GM18508 (cell line): Measurements from ENCODE around the gene OR4D2.

ENCODE experiments used
- ATAC-seq: cut with Tn5 transposase; IDR thresholded peaks from one replicate; pipeline ENCODE4 v1.9.1; 2021; ENCODE audit warnings: moderate number of reproducible peaks; ENCODE audit not compliant: insufficient read depth, unreplicated experiment

The OR4D2 gene

DNA sequence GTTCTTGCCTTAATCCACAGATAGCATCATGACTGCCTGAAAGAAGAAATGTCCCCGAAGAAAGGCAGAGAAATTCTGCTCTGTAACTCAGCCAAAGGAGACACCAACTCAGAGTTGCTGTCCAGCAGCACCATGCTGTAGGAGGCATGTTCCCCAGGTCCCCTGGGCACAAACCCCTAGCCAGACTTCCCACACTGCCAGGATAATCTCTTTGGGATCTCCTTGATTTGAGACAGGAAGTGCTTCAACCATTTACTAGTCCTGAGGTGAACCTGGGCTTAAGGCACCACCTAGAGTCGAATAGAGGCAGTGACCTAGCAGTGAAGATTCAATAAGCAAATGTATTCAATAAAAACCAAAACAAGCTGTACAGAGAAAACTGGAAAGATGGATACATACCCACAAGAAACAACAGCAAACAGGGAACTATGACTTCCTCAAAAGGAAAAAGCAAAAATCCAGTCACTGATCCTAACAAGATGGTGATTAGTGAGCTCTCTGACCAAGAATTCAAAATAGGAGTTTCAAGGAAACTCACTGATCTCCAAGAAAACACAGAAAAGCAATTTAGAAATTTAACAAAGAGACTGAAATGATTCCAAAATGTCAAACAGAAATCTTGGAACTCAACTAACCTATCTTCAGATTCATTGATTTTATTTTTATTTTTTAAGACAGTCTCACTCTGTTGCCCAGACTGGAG, 5.7 kb downstream of the OR4D2 start:
- ATAC-seq: no peak

DNA sequence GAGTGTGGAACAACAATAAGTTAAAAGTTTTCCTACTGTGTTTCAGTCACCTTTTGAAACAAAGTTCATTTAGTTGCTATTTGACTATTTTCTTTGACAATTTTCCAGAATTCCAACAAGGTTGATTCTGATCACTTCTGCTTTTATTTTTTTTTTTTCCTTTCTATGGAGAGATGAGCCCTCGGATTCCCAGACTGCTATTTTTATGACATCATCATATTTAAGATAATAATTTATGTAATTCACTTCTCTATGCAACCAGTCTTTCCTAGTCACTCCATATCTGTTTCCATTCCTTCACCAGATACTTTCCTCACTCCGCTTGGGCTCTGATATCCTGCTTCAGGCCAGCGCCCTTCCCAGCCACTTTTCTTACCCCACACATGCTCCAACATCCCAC, 8.1 kb downstream of the OR4D2 start:
- no peak for ATAC-seq

DNA sequence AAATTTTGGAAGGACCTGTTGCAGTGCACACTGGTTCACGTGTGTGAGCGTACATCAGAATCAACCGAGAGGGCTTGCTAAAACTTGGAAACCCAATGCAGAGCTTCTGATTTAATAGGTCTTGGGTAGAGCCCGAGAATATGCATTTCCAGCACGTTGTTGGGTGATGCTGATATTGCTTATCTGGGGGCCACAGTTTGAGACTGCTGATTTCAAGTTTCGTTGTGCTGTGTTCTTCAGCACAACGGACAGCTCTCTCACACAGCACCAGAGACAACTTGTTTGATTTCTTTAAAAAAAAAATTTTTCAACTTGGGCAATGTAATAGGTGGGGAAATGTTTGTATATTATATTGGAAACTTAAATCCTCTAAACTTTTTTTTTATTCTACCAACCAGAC, 9.4 kb downstream of the OR4D2 start:
- ATAC-seq: no peak

DNA sequence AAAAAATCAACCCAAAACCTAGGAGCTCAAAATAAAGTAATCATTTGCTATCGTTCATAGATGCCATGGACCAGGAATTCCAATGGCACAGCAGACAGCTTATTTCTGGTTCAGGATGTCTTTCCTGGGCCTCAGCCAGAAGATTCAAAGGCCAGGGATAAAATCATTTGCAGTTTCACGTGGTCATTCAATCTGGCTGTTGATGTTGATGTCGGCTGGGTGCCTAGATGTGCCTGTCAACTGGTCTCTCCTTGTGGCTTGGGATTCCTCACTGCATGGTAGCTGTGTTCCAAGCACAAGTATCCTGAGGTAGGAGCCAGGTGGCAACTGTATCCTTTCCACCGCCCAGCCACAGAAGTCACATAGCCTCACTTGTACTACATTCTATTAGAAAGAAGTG, 15.0 kb downstream of the OR4D2 start:
- no peak for ATAC-seq

DNA sequence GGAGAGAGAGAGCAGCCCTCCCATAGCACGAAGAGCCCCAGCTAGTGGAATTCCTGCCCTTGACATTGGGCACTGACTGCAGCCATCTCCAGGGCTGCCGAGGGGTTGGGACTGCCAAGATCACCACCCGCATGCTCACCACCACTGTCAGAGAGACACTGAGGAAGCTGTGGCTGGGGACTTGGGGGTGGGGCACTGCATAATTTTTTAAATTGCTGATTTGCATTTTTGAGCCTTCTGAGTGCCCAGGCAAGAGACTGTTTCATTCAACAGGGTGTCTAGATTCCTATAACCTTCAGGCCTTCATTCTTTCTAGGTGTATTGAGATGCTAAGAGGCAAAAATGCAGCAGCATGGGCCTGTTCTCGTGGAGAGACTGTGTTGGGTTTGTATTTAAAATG, 16.7 kb downstream of the OR4D2 start:
- no peak for ATAC-seq

DNA sequence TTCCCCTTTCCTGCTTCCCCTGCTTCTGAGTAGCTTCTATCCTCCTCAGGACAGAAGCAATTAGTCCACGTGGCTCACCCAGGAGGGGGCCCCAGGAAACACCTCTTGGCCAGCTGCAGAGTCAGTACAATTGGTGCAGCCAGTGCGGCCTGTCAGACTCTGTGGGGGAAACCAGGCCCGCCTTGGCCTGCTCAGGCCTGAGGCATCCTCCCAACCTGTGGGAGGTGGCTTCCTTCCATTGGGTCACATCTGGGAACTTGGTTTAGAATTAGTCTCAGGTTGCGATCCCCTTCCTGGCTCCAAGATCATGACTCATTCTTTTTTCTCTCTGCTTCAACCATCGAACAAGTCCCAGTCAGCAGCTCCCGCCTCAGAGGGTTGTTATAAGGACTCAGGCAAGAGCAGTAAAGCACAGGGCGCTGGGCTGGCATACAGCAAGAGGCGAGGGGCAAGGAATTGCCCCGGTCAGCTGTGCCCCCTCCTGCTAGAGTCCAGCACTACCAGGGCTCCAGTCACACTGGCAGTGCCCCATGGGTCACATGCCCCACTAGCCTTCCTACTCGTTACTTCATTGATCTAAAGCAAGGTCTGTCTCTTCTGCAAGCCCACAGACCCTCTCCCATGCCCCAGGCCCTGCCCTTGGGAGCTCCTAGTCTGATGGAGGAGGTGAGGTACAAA, 17.7 kb downstream of the OR4D2 start:
- ATAC-seq: no peak

DNA sequence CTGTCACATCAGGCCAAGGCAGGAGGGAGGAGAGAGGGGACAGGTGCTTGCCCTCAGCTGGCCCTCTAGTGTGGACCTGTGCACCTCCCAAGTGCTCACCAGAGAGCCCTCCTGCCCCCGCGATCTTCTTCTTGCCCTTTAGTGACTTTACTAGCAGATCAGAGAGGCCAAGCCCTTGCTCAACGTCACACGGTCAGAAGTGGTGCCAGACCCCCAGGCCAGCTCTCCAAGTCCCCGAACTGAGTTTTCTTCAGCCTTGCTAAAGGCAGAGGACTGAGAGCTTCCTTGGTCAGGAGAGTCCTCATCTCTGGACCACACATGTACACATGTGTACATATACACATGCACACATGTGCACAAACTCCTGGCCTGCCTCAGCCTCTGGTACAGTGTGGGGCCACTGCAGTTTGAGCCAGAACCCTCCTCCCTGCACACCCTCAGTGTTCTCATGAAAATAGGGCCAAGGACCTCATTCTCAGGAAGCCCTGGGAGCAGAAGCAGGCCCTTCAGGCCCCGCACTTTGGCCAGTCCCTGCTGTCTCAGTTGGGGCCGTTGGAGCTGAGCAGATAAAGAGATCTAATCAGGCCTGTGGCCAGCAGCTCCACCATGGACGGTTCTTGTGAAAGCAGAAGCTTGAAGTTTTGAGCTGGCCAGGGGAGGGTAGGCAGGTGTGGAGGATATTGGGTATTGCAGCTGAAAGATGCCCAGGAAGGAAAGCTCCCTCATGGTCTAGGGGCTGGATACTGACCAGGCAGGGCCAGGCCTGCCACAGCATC, 18.4 kb downstream of the OR4D2 start:
- ATAC-seq: no peak

DNA sequence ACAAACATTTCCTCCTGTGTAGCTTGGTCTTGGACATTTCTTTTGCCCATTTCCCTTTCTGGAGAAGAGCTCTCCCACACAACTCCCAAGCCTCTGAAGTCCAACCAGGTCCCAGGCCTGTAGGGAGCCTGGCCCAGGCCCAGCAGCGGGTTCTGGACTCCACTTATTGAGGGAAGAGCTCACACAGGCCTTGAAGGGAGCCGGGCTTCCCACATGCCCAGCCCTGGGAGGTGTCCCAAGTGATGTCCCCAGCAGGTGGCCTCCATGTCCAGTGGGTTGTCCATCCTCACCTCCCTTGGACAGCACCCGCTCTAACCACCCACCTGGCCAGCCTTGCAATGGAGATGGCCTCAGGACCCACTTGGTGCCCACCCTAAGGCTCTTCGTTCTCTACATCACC, 19.8 kb downstream of the OR4D2 start:
- ATAC-seq: no peak

DNA sequence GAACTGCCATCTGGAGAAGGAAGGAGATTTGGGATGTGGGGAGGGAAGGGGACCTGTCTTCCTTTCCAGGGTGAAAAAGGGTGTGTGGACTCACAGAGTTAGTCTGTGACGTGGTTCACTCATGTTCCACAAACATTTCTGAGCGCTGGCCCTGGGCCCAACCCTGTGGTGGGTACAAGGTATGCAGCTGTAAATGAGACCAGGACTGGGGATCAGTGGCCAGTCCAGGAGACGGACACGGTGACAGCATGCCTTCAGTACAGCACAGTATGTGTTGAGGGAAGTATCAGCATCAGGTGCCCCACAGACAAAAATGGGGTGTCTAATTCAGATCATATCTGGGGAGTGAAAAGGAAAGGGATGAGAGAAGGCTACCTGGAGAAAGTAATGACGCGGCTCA, 20.3 kb downstream of the OR4D2 start:
- no peak for ATAC-seq

DNA sequence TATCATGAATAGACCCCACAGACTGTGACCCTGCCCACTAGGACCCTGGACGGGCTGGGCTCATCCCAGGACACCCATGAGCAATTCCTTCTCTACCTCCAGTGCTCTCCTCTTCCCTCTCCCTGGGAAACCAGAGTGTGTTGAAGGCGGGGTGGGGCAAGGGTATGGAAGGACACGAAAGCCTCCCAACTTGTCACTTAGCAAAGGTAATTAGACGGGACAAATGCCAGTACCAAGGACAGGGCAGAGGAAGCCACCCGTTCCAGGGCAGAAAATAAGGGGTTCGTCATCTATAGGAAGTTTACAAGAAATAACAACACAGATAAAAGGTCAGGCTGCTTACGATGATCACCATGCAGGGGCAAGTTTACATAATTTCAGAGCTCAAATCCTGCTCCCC, 20.9 kb downstream of the OR4D2 start:
- ATAC-seq: no peak

DNA sequence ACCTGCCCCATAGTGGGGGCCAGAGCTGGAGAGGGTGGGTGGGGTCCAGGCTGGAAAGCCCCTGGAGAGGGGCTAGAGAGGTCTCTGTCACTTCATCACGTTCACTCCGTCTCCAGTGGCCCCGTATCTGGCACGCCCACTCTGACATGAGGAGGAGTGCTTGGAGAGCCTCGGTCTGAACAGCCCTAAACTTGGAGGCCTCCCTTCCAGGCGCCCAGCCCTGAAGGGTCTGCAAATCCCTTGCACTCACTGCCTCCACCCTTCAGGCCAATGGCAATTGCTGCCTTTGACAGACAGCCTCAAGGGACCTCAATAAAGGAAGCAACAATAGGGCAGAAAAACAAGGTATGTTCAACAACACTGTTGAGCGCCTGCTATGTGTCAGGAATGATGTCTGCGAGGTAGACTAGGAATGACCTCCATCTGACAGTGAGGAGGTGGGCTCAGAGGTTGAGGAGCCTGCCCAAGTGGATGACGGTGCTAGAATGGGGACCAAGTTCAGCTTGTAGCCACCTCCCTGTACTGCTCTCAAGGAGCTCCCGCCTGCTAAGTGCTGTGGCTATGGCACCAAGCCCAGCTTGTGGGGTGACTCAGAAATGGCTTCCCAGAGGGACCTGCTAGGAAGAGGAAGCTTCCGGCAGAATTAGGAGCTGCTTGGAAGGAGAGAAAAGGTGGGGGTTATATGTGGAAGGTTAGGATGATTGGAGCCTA, 22.8 kb downstream of the OR4D2 start:
- ATAC-seq: no peak

DNA sequence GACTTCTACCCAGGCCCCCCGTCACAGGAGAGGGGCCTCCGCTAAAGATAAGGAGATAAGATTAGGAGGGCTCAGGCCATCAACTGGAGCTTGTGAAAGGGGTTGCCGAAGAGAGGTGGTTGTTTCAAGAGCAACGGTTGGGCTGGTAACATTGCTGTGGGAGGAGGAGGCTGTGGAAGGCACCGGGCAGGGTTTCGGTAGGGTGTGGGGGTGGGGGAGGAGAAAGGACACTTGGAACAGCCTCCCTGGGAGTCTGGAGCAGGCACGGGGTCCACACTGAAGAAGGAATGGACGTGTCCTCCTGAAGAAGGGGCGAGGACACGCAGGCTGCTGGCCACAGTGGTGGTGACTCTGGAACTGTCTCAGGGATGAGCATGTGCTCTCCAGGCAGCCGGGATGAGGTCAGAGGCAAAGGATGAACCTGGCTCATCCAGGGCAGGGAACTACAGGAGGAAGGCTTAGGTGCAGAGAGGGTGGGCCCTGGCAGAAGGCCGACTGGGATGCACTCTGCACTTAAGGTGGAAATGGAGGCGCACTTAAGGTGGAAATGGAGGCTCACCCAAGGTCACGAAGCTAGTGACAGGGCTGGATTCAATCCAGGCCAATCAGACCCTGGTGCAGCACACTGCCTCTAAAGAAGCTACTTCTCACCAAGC, 24.6 kb downstream of the OR4D2 start:
- no peak for ATAC-seq

DNA sequence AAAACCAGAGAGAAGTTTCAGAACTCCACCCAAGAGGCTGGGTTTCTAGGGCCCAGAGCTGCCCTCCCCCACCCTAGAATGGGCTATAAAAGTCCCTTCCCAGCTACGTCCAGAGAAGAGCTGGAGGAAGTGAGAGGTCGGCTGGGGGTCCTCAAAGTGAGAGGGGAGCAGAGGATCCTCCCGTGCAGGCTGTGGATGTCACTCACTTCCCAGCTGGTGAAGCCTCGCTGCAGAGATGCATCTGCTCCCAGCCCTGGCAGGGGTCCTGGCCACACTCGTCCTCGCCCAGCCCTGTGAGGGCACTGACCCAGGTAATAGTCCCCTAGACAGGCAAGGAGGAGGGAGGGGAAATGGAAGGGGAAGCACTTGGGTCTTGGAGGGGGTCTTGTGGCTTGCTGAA, 25.8 kb downstream of the OR4D2 start, which contains the start of gene EPX:
Gene EPX, plus strand, starts transcription at position 115 of the 400 bp plus-strand sequence. Its CDS starts 121 bp downstream, at position 236.
- ATAC-seq: no peak

DNA sequence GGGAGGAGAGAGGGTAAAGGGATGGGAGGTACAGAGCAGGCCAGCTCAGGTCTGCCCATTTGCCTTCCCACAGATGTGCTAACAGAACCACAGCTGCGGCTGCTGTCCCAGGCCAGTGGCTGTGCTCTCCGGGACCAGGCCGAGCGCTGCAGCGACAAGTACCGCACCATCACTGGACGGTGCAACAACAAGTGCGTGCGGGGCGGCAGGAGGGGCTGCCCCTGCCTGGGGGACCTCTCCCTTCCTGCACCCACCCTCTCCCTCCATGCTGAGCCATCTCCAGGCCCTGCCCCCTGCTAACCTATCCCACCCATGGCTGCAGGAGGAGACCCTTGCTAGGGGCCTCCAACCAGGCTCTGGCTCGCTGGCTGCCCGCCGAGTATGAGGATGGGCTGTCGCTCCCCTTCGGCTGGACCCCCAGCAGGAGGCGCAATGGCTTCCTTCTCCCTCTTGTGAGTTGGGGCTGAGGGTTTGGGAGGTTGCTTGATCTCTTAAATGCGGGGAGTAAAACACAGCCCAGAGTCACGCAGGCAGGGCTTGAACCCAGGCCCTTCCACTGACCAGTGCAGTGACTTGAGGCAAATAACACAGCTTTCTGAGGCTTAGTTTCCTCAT, 27.0 kb downstream of the OR4D2 start:
- no peak for ATAC-seq

DNA sequence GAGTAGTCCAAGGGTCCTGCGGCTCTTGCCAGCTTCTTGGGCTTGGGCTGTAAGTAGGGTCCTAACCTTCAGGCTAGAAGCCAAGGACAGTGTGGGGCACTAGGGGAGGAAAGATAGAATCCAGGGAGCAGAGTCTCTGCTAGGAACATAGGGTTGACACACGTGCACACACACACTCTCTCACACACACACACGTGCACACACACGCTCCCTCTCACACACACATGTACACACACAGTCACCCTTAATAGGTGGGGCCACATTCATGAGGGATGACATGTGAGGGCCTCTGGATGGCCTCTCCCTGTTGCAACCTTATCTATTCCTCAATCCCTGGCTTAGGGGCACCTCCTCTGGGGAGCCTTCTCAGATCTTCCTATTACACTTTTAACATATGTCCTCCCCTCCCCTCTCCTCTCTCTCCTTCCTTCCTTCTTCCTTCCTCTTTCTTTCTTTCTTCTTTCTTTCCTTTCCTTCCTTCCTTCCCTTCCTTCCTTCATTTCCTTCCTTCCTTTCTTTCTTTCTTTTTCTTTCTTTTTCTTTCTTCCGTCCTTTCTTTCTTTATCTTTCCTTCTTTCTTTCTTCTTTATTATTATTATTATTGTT, 28.8 kb downstream of the OR4D2 start:
- ATAC-seq: no peak

DNA sequence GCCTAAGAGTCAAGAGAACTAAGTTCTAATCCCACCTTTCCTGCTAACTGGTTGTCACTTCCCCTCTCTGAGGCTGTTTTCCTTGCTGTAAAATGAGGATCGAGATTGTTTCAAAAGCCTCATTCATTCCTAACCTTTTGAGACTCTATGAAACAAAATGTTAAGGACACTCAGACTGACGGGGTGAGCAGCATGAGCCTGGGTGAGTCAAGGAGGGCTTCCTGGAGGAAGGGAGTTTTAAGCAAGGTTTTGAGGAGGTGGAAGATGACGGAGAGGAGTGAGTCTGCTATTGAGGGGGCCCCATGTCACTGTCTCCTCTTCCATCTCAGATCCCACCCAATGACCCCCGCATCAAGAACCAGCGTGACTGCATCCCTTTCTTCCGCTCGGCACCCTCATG, 29.8 kb downstream of the OR4D2 start:
- no peak for ATAC-seq

DNA sequence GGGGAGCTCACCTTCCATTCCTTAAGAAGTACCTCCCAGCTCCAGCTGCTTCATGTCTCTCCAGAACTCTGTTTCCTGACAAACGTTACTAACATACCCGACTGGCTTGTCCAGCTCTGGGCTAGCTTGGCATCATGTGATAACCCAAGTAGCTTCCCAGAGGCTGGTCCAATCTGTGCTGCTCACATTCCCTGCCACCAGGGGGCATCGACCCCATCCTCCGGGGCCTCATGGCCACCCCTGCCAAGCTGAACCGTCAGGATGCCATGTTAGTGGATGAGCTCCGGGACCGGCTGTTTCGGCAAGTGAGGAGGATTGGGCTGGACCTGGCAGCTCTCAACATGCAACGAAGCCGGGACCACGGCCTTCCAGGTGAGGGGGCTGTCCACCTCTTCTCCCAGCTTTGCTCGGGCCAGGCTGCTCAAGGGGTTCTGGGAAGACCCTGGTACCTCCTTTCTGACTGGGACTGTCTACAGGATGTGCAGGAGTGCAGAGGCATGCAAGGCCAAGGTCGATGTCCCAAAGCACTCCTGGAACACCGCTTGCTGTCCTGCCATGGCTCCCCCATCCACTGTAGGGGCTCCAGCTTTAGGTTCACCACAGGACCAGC, 33.3 kb downstream of the OR4D2 start:
- ATAC-seq: no peak

DNA sequence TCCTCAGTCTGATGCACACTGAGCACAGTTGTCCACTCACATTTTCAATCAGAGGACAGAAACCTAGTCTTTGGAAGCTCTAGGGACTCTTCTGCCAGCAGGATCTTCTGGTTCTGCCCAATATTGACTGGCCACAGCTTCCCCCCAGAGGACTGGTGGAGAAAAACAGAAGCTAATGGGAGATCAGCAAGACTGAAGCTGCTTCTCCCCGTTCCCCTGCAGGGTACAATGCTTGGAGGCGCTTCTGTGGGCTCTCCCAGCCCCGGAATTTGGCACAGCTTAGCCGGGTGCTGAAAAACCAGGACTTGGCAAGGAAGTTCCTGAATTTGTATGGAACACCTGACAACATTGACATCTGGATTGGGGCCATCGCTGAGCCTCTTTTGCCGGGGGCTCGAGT, 36.1 kb downstream of the OR4D2 start:
- ATAC-seq: no peak

DNA sequence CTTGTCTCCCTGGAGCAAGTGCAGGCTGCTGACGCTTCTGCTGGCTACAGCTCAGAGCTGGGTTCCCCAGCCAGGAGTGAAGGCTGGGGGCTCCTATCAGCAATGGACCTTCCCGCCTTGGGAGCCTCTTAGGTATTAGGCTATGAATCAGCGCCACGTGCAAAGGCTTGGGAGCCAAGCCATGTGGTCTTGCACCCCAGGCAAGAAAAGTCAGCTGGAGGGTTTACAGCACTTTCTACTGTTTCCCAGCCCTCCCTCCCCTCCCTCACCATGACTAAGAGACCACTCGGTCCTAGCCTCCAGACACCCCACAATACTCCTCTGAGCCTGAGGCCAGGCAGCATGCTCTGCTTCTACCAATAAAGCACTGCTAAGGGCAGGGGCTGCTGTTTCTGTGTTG, 38.0 kb downstream of the OR4D2 start:
- ATAC-seq: no peak
